Measurements from ENCODE around the gene GRIK1.

Gene GRIK1

GRCh38 chr21:29939924-29940275 is at the start of gene GRIK1:
Gene GRIK1, minus strand, starts transcription at chr21:29939996.
- H3K4me3 ChIP-seq (ENCODE audit: low read depth, low read length), result no peak within 1 kb of the TSS
- TF ChIP-seq CTCF (IDR thresholded peaks at IDR 0.05; ENCODE audit: borderline replicate concordance, insufficient read depth, low read depth, low read length), result no peak

- no peak overlapping the region for H3K4me3 ChIP-seq (ENCODE audit: low read depth, low read length)
- TF ChIP-seq CTCF (IDR thresholded peaks at IDR 0.05; ENCODE audit: borderline replicate concordance, insufficient read depth, low read depth, low read length), result no peak
Measured at GRCh38 chr21:29987762-29988161, 48.0 kb upstream of the GRIK1 start.

- H3K4me3 ChIP-seq (ENCODE audit: low read depth, low read length), result no peak overlapping the region
- no peak for TF ChIP-seq CTCF (IDR thresholded peaks at IDR 0.05; ENCODE audit: borderline replicate concordance, insufficient read depth, low read depth, low read length)
Measured at GRCh38 chr21:29985866-29986265, 46.1 kb upstream of the GRIK1 start.

- no peak for TF ChIP-seq CTCF (IDR thresholded peaks at IDR 0.05; ENCODE audit: borderline replicate concordance, insufficient read depth, low read depth, low read length)
- H3K4me3 ChIP-seq (ENCODE audit: low read depth, low read length), result no peak overlapping the region
Measured at GRCh38 chr21:29979043-29979442, 39.2 kb upstream of the GRIK1 start.

GRCh38 chr21:29975776-29976175 is 36.0 kb upstream of the GRIK1 start:
- TF ChIP-seq CTCF (IDR thresholded peaks at IDR 0.05; ENCODE audit: borderline replicate concordance, insufficient read depth, low read depth, low read length), result no peak
- H3K4me3 ChIP-seq (ENCODE audit: low read depth, low read length), result no peak overlapping the region

GRCh38 chr21:29973258-29973657 is 33.5 kb upstream of the GRIK1 start:
- H3K4me3 ChIP-seq (ENCODE audit: low read depth, low read length), result no peak overlapping the region
- no peak for TF ChIP-seq CTCF (IDR thresholded peaks at IDR 0.05; ENCODE audit: borderline replicate concordance, insufficient read depth, low read depth, low read length)

GRCh38 chr21:29961291-29962027 is 21.7 kb upstream of the GRIK1 start:
- no peak for TF ChIP-seq CTCF (IDR thresholded peaks at IDR 0.05; ENCODE audit: borderline replicate concordance, insufficient read depth, low read depth, low read length)
- H3K4me3 ChIP-seq (ENCODE audit: low read depth, low read length), result no peak overlapping the region

Measured in GM12875 (cell line).